Common myeloid progenitor, CD34-positive (primary cell): ENCODE measurements around the gene WDFY1.
"Not testable (repeated sequence)": the region's sequence is repeated elsewhere in the genome, so short reads cannot be mapped to it uniquely, and the experiment has no call there.

Experiments
- CTCF ChIA-PET: fragments of 350-600 bp; sonication (Branson Sonifier 250); formaldehyde crosslinking; loops from one replicate; lab custom pipeline; 2021; ENCODE audit warnings: antibody characterized with exemption; lab: Charles Lee
- POLR2A ChIA-PET: fragments of 350-600 bp; sonication (Branson Sonifier 250); formaldehyde crosslinking; loops from one replicate; lab custom pipeline; 2021; ENCODE audit warnings: antibody characterized with exemption; lab: Charles Lee
- DNase-seq, 3 donors: peaks; one replicate each; pipeline versions ENCODE4 v3.0.0 to v3.0.0-alpha.2; 2013
- H3K27ac ChIP-seq, 2 experiments: 1 replicate in 1 of 2; 2 replicates in 1 of 2; pipeline ENCODE4 v1.7.0; 2013; ENCODE audit warnings: inconsistent platforms in 2 of 2, low read length in 2 of 2, mild to moderate bottlenecking in 2 of 2, low read depth in 1 of 2, moderate library complexity in 1 of 2; ENCODE audit not compliant: severe bottlenecking in 2 of 2, insufficient read depth in 1 of 2, poor library complexity in 1 of 2
- H3K27me3 ChIP-seq, 5 experiments: replicated peaks in 2 of 5; 1 replicate in 3 of 5; 2 replicates in 2 of 5; pipeline versions ENCODE4 v1.6.1 to v1.7.0; 2013; ENCODE audit warnings: low read length in 4 of 5, mild to moderate bottlenecking in 2 of 5, moderate library complexity in 2 of 5, inconsistent platforms in 1 of 5; ENCODE audit not compliant: insufficient read depth in 5 of 5, control insufficient read depth in 4 of 5
- H3K36me3 ChIP-seq, 4 experiments: 1 replicate in 2 of 4; 2 replicates in 2 of 4; pipeline versions ENCODE4 v1.6.1 to v1.7.0; 2013; ENCODE audit warnings: low read length in 3 of 4, control low read depth in 1 of 4, mild to moderate bottlenecking in 1 of 4; ENCODE audit not compliant: control insufficient read depth in 4 of 4, insufficient read depth in 4 of 4
- H3K4me1 ChIP-seq, 4 experiments: 1 replicate in 3 of 4; 2 replicates in 1 of 4; pipeline versions ENCODE4 v1.6.1 to v1.7.1; 2013; ENCODE audit warnings: low read length in 3 of 4, mild to moderate bottlenecking in 3 of 4, control low read depth in 1 of 4, inconsistent platforms in 1 of 4, moderate library complexity in 1 of 4; ENCODE audit not compliant: control insufficient read depth in 4 of 4, insufficient read depth in 4 of 4; ENCODE audit errors: control extremely low read depth in 1 of 4
- H3K4me3 ChIP-seq, 7 experiments: 1 replicate in 4 of 7; 2 replicates in 3 of 7; pipeline versions ENCODE4 v1.5.1 to v1.7.0; 2013; ENCODE audit warnings: mild to moderate bottlenecking in 7 of 7, low read length in 6 of 7, moderate library complexity in 6 of 7, inconsistent platforms in 2 of 7, low read depth in 2 of 7, control low read depth in 1 of 7; ENCODE audit not compliant: insufficient read depth in 4 of 7, control insufficient read depth in 1 of 7; ENCODE audit errors: extremely low read depth in 1 of 7
- H3K9me3 ChIP-seq, 5 experiments: 1 replicate in 4 of 5; 2 replicates in 1 of 5; pipeline versions ENCODE4 v1.6.1 to v1.7.1; 2013; ENCODE audit warnings: low read length in 4 of 5, mild to moderate bottlenecking in 2 of 5, inconsistent platforms in 1 of 5, low read depth in 1 of 5, moderate library complexity in 1 of 5; ENCODE audit not compliant: control insufficient read depth in 4 of 5, insufficient read depth in 2 of 5; ENCODE audit errors: control extremely low read depth in 1 of 5
- WGBS: methylation state at CpG from one replicate; pipeline ENCODE4 v1.1.5; 2013; ENCODE audit not compliant: insufficient coverage; 5-methylcytosine and 5-hydroxymethylcytosine counted together

Gene WDFY1

GRCh38 chr2:223941579-223942277 is 3.4 kb downstream of the WDFY1 start:
- no peak overlapping the region for H3K27ac ChIP-seq
- CTCF ChIA-PET, result interaction anchor here (1.3 kb wide), 1 partner anchor 17 kb away, joined by 3 read pairs; no protein-coding TSS in a partner anchor
- no peaks in the 10 kb centered on the region for H3K27me3 ChIP-seq
- no peaks in the 10 kb centered on the region for H3K9me3 ChIP-seq
- peaks cover 0 to 2% (median 0%) of the 10 kb centered on the region in 4 experiments for H3K36me3 ChIP-seq
- POLR2A ChIA-PET, result interaction anchor here (0.6 kb wide), 1 partner anchor 52 kb away, joined by 4 read pairs; no protein-coding TSS in a partner anchor
- H3K4me3 ChIP-seq, result no peak overlapping the region
- DNase-seq, result no peak
- WGBS, result 92% methylated on average over 7 of the region's 12 CpGs
- peaks cover 0 to 21% (median 11%) of the 10 kb centered on the region in 4 experiments for H3K4me1 ChIP-seq

- H3K36me3 ChIP-seq, CTCF ChIA-PET, H3K27ac ChIP-seq, H3K9me3 ChIP-seq, POLR2A ChIA-PET, H3K27me3 ChIP-seq, H3K4me3 ChIP-seq: not testable (repeated sequence)
- H3K4me1 ChIP-seq, result peaks cover 0 to 22% (median 8%) of the 10 kb centered on the region in 4 experiments
- DNase-seq, result peak in 2 of 3 donors; percentile 44 to 51
- no CpG with 5 or more reads among the region's 2 CpGs for WGBS
Measured at GRCh38 chr2:223939438-223939837, 5.7 kb downstream of the WDFY1 start.

- no peaks in the 10 kb centered on the region for H3K27me3 ChIP-seq
- WGBS, result 0% methylated on average over 1 of the region's 1 CpG
- ChIA-PET POLR2A (no interaction called here), CTCF (no interaction called here)
- H3K4me3 ChIP-seq, result no peak overlapping the region
- no peak for DNase-seq
- peaks cover 0 to 9% (median 0%) of the 10 kb centered on the region in 4 experiments for H3K4me1 ChIP-seq
- no peak overlapping the region for H3K27ac ChIP-seq
- H3K9me3 ChIP-seq, result no peaks in the 10 kb centered on the region
- peaks cover 0 to 2% (median 0%) of the 10 kb centered on the region in 4 experiments for H3K36me3 ChIP-seq
Measured at GRCh38 chr2:223937535-223937934, 7.6 kb downstream of the WDFY1 start.

GRCh38 chr2:223936862-223937326 is 8.2 kb downstream of the WDFY1 start:
- H3K4me1 ChIP-seq, result peaks cover 0 to 9% (median 0%) of the 10 kb centered on the region in 4 experiments
- H3K9me3 ChIP-seq, result no peaks in the 10 kb centered on the region
- H3K36me3 ChIP-seq, result peaks cover 0 to 2% (median 0%) of the 10 kb centered on the region in 4 experiments
- 94% methylated on average over 3 of the region's 5 CpGs for WGBS
- POLR2A ChIA-PET, result no interaction called here
- no peaks in the 10 kb centered on the region for H3K27me3 ChIP-seq
- CTCF ChIA-PET, result no interaction called here
- no peak for DNase-seq
- no peak overlapping the region for H3K27ac ChIP-seq
- H3K4me3 ChIP-seq, result no peak overlapping the region

- H3K36me3 ChIP-seq, result peaks cover 0 to 2% (median 0%) of the 10 kb centered on the region in 4 experiments
- CTCF ChIA-PET, result interaction anchor here (0.9 kb wide), 1 partner anchor 9 kb away, joined by 3 read pairs; no protein-coding TSS in a partner anchor
- no peak overlapping the region for H3K4me3 ChIP-seq
- POLR2A ChIA-PET, result interaction anchor here (0.5 to 0.6 kb wide), 2 partner anchors 21 to 84 kb away, joined by 4 to 5 read pairs; no protein-coding TSS in a partner anchor
- no peaks in the 10 kb centered on the region for H3K9me3 ChIP-seq
- peaks cover 0 to 11% (median 3%) of the 10 kb centered on the region in 4 experiments for H3K4me1 ChIP-seq
- H3K27ac ChIP-seq, result no peak overlapping the region
- H3K27me3 ChIP-seq, result no peaks in the 10 kb centered on the region
- DNase-seq, result no peak
Measured at GRCh38 chr2:223935459-223936125, 9.5 kb downstream of the WDFY1 start.

- DNase-seq, result no peak
- no peaks in the 10 kb centered on the region for H3K27me3 ChIP-seq
- CTCF ChIA-PET, result interaction anchor here (0.9 kb wide), 1 partner anchor 8 kb away, joined by 3 read pairs; no protein-coding TSS in a partner anchor
- POLR2A ChIA-PET, result interaction anchor here (0.6 kb wide), 1 partner anchor 83 kb away, joined by 4 read pairs; no protein-coding TSS in a partner anchor
- H3K9me3 ChIP-seq, result no peaks in the 10 kb centered on the region
- peaks cover 3 to 18% (median 10%) of the 10 kb centered on the region in 4 experiments for H3K4me1 ChIP-seq
- H3K36me3 ChIP-seq, result no peaks in the 10 kb centered on the region
- H3K27ac ChIP-seq, result no peak overlapping the region
- H3K4me3 ChIP-seq, result no peak overlapping the region
- WGBS, result 67% methylated on average over 3 of the region's 6 CpGs
Measured at GRCh38 chr2:223934870-223935269, 10.3 kb downstream of the WDFY1 start.
